SK-N-SH treated with all-trans-retinoic acid at 6 μM for 48 hours (cell line): ENCODE results near the gene MICU2.

Experiments used
- ATAC-seq: fragments of 200-7000 bp; cut with Tn5 transposase; 3 replicates; pipeline ENCODE4 v1.9.1; 2020; ENCODE audit warnings: mild to moderate bottlenecking, moderate library complexity
- BACH2 ChIP-seq: fragments of 250-450 bp; sonication (Bioruptor Pico); IDR thresholded peaks from 2 replicates; pipeline ENCODE4 v1.9.0; 2021; ENCODE audit warnings: mild to moderate bottlenecking, borderline replicate concordance
- CSDC2 ChIP-seq: fragments of 250-450 bp; sonication (Bioruptor Pico); IDR thresholded peaks from 2 replicates; pipeline ENCODE4 v1.5.0; 2020; ENCODE audit warnings: mild to moderate bottlenecking, moderate library complexity
- GLIS3 ChIP-seq: fragments of 250-450 bp; sonication (Bioruptor Pico); IDR thresholded peaks from 2 replicates; pipeline ENCODE4 v1.5.0; 2020; ENCODE audit warnings: mild to moderate bottlenecking, moderate library complexity
- ISL1 ChIP-seq: fragments of 250-450 bp; sonication (Bioruptor Pico); IDR thresholded peaks from 2 replicates; pipeline ENCODE4 v2.1.2; 2022; ENCODE audit warnings: mild to moderate bottlenecking, moderate library complexity
- TCF4 ChIP-seq: fragments of 250-450 bp; sonication (Bioruptor Pico); IDR thresholded peaks from 2 replicates; pipeline ENCODE4 v1.8.0; 2021; ENCODE audit warnings: mild to moderate bottlenecking, moderate library complexity, borderline replicate concordance
- TOX ChIP-seq: fragments of 250-450 bp; sonication (Bioruptor Pico); IDR thresholded peaks from 2 replicates; pipeline ENCODE4 v1.8.0; 2021; ENCODE audit warnings: mild to moderate bottlenecking, moderate library complexity, borderline replicate concordance
- ZC3H10 ChIP-seq: fragments of 250-450 bp; sonication (Bioruptor Pico); IDR thresholded peaks from 2 replicates; pipeline ENCODE4 v1.5.1; 2021; ENCODE audit warnings: mild to moderate bottlenecking, moderate library complexity
- ZFP3 ChIP-seq: fragments of 250-450 bp; sonication (Bioruptor Pico); IDR thresholded peaks from 2 replicates; pipeline ENCODE4 v1.5.0; 2020; ENCODE audit warnings: mild to moderate bottlenecking, moderate library complexity
- ZFP30 ChIP-seq: fragments of 450-650 bp; formaldehyde crosslinking; IDR thresholded peaks from 2 replicates; pipeline ENCODE4 v1.5.0; 2022; ENCODE audit warnings: mild to moderate bottlenecking, moderate library complexity
- ZNF565 ChIP-seq: fragments of 450-650 bp; formaldehyde crosslinking; conservative IDR thresholded peaks from 2 replicates; pipeline ENCODE4 v1.5.0; 2020; ENCODE audit warnings: low read depth, mild to moderate bottlenecking, moderate library complexity
- ZNF8 ChIP-seq: fragments of 450-650 bp; formaldehyde crosslinking; IDR thresholded peaks from 2 replicates; pipeline ENCODE4 v1.5.0; 2020; ENCODE audit warnings: mild to moderate bottlenecking, moderate library complexity
- TF ChIP-seq, protein P1 (sequence below): fragments of 250-450 bp; sonication (Bioruptor Pico); IDR thresholded peaks from 2 replicates; pipeline ENCODE4 v1.5.1; 2021; ENCODE audit warnings: mild to moderate bottlenecking, moderate library complexity
- TF ChIP-seq, protein P2 (sequence below): fragments of 250-450 bp; sonication (Bioruptor Pico); IDR thresholded peaks from 2 replicates; pipeline ENCODE4 v1.5.0; 2020; ENCODE audit warnings: mild to moderate bottlenecking, moderate library complexity
- TF ChIP-seq, protein P3 (sequence below): fragments of 250-450 bp; sonication (Bioruptor Pico); IDR thresholded peaks from 2 replicates; pipeline ENCODE4 v1.8.0; 2021; ENCODE audit warnings: low read depth, mild to moderate bottlenecking, moderate library complexity, borderline replicate concordance
- TF ChIP-seq, protein P4 (sequence below): fragments of 250-450 bp; sonication (Bioruptor Pico); IDR thresholded peaks from 2 replicates; pipeline ENCODE4 v1.8.0; 2020; ENCODE audit warnings: mild to moderate bottlenecking, moderate library complexity, borderline replicate concordance
- TF ChIP-seq, protein P5 (sequence below): fragments of 250-450 bp; sonication (Bioruptor Pico); IDR thresholded peaks from 2 replicates; pipeline ENCODE4 v1.5.1; 2020; ENCODE audit warnings: low read depth, mild to moderate bottlenecking, moderate library complexity

The MICU2 gene

DNA sequence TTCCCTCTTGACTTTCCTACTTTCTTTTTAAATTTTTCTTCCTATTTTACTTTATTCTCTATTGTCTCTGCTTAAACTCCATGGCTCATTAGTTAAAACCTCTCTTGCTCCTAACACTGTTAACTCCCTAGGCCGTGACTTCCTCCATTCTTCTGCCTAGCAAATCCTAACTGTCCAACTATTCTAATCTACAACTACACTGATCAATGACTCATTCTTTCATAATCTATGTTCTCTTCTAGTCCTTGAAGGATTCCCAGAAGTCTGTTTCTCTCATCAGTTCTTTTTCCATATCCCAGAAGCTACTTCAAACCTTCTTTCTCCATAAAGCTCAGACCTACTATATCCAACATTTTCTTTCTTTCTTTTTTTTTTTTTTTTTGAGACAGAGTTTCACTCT is 66.9 kb downstream of the MICU2 start (continued):
- TF ChIP-seq, protein P1, sequence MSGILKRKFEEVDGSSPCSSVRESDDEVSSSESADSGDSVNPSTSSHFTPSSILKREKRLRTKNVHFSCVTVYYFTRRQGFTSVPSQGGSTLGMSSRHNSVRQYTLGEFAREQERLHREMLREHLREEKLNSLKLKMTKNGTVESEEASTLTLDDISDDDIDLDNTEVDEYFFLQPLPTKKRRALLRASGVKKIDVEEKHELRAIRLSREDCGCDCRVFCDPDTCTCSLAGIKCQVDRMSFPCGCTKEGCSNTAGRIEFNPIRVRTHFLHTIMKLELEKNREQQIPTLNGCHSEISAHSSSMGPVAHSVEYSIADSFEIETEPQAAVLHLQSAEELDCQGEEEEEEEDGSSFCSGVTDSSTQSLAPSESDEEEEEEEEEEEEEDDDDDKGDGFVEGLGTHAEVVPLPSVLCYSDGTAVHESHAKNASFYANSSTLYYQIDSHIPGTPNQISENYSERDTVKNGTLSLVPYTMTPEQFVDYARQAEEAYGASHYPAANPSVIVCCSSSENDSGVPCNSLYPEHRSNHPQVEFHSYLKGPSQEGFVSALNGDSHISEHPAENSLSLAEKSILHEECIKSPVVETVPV (CRISPR knock-in tag), result no peak
- TF ChIP-seq, protein P2, sequence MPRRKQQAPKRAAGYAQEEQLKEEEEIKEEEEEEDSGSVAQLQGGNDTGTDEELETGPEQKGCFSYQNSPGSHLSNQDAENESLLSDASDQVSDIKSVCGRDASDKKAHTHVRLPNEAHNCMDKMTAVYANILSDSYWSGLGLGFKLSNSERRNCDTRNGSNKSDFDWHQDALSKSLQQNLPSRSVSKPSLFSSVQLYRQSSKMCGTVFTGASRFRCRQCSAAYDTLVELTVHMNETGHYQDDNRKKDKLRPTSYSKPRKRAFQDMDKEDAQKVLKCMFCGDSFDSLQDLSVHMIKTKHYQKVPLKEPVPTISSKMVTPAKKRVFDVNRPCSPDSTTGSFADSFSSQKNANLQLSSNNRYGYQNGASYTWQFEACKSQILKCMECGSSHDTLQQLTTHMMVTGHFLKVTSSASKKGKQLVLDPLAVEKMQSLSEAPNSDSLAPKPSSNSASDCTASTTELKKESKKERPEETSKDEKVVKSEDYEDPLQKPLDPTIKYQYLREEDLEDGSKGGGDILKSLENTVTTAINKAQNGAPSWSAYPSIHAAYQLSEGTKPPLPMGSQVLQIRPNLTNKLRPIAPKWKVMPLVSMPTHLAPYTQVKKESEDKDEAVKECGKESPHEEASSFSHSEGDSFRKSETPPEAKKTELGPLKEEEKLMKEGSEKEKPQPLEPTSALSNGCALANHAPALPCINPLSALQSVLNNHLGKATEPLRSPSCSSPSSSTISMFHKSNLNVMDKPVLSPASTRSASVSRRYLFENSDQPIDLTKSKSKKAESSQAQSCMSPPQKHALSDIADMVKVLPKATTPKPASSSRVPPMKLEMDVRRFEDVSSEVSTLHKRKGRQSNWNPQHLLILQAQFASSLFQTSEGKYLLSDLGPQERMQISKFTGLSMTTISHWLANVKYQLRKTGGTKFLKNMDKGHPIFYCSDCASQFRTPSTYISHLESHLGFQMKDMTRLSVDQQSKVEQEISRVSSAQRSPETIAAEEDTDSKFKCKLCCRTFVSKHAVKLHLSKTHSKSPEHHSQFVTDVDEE (CRISPR knock-in tag), result no peak

DNA sequence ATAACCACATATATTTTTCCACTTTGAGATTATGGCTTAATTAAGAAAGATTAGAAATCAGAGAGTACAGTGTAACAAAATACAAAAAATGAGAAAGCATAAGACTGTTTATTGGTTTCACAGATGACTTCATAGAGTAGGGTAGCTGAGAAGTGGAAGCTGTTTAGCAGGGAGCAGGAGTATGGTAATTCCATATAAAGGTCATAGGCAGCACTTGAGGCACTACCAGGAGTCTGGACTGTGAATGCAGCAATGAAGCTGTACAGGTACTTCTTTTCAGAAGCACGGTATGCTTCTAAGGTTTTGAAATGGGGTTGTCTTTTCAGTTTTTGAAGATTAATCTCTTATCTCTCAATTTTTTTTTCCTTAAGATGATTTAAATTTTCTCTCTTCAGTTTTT is 69.2 kb downstream of the MICU2 start:
- TF ChIP-seq TOX (CRISPR knock-in tag), result no peak

DNA sequence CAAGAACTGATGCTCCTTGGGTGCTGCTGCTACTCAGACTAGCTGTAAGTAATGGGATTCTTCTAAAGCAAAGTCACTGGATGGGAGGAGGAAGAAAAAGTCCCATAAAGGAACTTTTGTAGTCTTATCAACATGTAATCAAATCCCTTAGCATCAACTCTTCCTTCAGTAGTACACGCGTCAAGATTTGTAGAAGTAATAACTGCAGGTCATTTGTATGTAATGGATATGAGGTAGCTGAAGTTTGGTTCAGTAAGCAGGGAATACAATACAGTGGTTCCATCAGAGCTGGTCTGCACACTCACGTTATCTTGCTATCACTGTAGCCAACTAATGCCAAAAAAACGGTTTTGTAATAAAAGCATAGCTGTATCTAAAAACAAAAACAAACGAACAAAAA is 72.5 kb downstream of the MICU2 start:
- ATAC-seq, result no peak
- TF ChIP-seq CSDC2 (CRISPR knock-in tag) (no peak), ISL1 (CRISPR knock-in tag) (no peak)

More for the DNA sequence above, 69.2 kb downstream of the MICU2 start:
- no peak for ATAC-seq

DNA sequence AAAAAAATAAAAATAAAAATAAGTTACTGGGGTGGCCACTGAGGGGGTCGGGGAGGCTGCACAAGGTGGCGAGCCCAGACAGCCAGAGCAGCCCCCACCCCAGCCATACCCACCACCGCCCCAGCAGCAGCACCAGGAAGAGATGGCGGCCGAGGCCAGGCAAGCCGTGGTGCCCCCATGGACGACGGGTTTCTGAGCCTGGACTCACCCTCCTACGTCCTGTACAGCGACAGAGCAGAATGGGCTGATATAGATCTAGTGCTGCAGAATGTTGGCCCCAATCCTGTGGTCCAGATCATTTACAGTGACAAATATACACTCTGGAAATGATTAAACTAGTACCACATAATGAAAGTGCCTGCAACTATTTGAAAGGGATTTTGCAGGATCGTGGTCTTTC is 73.3 kb downstream of the MICU2 start:
- ATAC-seq, result peak; percentile 34; the same call in 1 of the 3 replicates
- TF ChIP-seq TCF4 (peak; percentile 23; the same call in 1 of the 2 replicates), ZNF8 (no peak)

DNA sequence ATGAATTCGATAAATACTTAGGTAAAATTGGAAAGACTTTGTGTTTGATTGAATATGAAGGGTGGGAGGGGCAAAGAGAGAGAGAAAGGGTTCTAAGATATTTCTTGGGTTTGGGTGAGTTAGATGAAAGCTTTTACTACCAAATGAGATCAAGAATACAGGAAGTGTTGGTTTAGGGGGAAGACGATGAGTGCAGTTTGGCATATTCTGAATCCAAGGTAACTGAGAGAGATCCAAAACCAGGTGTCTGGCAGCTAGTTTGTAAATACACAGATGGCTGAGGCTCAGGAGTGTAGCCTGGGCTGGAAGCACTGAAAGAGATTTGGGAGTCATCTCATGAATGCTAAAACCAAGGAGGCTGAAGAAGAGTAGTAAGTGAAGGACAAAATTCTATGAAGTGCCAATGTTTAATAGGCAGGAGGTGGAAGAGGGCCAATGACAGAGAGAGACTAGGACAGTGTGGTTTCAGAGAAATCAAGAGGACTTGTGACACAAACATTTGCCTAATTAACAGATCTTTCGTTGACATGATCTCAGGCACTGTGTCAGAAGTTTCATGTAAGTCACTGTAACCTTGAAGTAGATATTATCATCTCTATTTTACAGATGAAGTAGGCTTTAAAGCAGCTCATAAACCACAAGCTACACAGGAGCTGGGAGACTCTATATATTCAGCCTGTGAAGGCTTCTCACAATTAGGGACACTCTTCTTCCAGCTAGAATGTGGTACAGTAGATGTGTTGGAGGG is 74.7 kb downstream of the MICU2 start:
- ATAC-seq, result no peak
- no peak for TF ChIP-seq CSDC2 (CRISPR knock-in tag)
- TF ChIP-seq TCF4, result no peak
- no peak for TF ChIP-seq ISL1 (CRISPR knock-in tag)
- TF ChIP-seq, protein P2 (CRISPR knock-in tag), result no peak

DNA sequence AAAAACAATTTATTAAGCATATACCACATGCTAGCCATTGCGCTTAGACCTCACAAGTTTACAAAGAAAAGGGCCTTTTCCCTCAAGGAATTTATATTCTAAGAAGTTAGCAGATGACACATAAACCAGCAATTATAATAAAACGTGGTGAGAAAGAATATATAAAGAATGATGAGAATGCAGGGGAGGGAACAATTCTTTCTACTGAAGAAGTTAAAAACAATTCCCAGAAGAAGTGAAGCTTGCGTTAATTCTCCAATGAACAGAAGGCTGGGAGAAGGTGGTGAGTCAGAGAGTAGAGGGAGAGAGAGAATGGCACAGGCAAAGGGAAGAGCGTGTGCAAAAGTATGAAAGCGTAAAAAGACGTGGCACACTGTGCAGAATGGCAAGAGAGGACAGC is 75.4 kb downstream of the MICU2 start:
- ATAC-seq, result peak; percentile 71
- TF ChIP-seq, protein P3, sequence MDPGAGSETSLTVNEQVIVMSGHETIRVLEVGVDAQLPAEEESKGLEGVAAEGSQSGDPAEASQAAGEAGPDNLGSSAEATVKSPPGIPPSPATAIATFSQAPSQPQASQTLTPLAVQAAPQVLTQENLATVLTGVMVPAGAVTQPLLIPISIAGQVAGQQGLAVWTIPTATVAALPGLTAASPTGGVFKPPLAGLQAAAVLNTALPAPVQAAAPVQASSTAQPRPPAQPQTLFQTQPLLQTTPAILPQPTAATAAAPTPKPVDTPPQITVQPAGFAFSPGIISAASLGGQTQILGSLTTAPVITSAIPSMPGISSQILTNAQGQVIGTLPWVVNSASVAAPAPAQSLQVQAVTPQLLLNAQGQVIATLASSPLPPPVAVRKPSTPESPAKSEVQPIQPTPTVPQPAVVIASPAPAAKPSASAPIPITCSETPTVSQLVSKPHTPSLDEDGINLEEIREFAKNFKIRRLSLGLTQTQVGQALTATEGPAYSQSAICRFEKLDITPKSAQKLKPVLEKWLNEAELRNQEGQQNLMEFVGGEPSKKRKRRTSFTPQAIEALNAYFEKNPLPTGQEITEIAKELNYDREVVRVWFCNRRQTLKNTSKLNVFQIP, result no peak
- TF ChIP-seq, protein P2 (CRISPR knock-in tag), result no peak
- TF ChIP-seq TOX (CRISPR knock-in tag) (no peak), BACH2 (no peak), ZFP3 (CRISPR knock-in tag) (no peak), ZFP30 (CRISPR knock-in tag) (no peak), ZC3H10 (CRISPR knock-in tag) (no peak), ZNF565 (CRISPR knock-in tag) (no peak), GLIS3 (CRISPR knock-in tag) (no peak)
- TF ChIP-seq, protein P4, sequence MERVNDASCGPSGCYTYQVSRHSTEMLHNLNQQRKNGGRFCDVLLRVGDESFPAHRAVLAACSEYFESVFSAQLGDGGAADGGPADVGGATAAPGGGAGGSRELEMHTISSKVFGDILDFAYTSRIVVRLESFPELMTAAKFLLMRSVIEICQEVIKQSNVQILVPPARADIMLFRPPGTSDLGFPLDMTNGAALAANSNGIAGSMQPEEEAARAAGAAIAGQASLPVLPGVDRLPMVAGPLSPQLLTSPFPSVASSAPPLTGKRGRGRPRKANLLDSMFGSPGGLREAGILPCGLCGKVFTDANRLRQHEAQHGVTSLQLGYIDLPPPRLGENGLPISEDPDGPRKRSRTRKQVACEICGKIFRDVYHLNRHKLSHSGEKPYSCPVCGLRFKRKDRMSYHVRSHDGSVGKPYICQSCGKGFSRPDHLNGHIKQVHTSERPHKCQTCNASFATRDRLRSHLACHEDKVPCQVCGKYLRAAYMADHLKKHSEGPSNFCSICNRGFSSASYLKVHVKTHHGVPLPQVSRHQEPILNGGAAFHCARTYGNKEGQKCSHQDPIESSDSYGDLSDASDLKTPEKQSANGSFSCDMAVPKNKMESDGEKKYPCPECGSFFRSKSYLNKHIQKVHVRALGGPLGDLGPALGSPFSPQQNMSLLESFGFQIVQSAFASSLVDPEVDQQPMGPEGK, result no peak
- TF ChIP-seq, protein P5, sequence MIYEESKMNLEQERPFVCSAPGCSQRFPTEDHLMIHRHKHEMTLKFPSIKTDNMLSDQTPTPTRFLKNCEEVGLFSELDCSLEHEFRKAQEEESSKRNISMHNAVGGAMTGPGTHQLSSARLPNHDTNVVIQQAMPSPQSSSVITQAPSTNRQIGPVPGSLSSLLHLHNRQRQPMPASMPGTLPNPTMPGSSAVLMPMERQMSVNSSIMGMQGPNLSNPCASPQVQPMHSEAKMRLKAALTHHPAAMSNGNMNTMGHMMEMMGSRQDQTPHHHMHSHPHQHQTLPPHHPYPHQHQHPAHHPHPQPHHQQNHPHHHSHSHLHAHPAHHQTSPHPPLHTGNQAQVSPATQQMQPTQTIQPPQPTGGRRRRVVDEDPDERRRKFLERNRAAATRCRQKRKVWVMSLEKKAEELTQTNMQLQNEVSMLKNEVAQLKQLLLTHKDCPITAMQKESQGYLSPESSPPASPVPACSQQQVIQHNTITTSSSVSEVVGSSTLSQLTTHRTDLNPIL (CRISPR knock-in tag), result no peak
